ENCODE measurements around the gene TMEM132D.
"Not testable (repeated sequence)": the region's sequence is repeated elsewhere in the genome, so short reads cannot be mapped to it uniquely, and the experiment has no call there.

TMEM132D gene

DNA sequence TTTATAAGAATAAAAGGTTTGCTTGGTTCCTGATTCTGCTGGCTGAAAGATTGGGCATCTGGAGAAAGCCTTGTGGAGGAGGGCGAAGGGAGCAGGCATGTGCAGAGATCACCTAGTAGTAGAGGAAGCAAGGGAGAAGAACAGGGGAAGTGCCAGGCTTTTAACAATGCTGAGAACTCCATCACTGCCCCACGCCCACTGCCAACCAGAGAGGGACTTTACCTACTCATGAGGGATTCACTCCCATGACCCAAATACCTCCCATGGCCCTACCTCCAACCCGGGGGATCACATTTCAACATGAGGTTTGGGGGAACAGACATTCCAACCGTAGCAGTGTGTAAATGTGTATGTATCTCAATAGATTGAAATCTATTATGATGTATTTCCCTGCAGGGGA, 690.3 kb downstream of the TMEM132D start:
- no peak for DNase-seq

DNA sequence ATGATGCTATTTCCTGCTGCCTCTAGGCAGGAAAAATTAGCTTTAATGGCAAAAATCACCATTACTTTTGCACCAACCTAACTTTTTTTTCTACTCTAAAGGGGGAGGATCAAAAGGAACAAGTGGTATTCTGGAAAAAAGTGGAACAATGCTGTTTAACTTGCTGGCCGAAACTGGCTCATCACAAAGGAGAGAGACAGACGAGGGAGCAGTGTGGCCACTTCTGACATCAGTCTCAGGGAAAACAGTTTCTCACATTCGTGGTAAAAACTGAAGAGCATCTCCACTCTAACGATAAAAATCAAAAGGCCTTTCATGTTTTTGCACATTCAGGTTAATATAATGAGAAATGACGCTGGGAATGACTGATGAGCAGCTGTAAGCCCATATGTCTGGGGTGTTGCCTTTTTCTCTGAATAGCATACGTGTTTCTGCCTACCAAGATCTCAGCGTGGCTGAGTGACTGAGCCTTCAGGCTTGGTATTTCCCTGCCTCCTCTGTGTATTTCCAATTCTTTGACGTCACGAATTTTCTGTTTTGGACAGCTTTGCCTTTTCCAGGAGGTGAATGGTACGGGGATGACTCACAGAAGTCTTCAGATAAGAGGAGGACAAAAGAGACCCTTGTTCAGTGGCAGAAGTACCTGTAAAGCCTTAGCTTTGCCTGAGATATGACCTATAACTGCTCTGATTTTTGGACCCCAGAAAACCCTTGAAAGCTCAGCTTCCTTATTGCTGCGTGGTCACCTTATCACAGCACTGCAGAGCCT, 691.8 kb downstream of the TMEM132D start:
- DNase-seq = peak; percentile 82

DNA sequence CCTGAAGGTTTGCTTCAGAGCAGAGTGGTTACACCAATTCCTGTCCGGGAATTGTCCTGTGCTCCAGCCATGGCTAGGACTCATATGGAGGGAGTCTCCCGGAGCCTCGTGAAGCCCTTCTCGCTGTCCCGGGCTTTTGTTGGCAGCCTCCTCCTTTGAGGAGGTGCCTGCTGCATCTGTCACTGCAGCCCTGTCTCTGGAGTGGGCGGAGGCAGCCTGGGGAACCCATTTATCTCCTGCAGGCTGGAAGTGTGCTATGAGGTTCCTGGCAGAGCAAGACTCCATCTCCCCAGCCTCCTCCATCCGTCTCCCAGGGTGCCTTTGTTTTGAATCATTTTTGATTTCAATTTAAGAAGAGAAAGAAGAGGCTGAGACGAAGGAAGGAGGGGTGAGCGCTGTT, 695.3 kb downstream of the TMEM132D start:
- DNase-seq = no peak

DNA sequence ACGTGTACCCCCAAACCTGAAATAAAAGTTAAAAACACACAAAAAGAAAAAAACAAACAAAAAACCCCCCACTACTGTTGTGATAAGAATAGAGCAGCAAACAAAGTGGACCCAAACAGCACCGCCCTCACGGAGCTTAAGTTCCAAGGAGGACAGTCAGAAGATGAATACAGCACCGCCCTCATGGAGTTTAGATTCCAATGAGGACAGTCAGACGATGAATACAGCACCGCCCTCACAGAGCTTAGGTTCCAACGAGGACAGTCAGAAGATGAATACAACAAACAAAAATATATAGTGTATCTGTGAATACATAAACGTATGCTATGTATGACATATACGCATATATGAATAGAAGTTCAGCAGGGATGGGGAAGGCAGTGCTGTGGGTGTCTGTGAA, 696.7 kb downstream of the TMEM132D start:
- no peak for DNase-seq

DNA sequence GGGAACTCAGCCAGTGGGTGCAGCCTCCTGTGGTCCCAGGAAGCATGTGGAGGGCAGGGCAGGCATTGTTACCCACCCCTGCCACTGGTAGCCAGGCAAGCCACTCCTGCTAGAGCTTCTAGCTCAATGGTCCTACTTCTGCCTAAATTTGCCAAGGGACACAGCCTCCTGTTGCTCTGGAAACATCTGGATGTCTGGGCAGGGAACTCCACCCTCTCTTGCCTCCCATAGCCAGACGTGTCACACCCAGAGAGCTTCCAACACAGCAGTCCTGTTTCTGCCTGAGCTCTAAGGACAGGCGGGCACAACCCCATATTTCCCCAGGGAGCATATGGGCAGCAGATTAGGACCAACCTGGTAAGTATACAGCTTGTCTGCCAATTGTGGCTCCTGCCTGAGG, 700.4 kb downstream of the TMEM132D start:
- DNase-seq = no peak

DNA sequence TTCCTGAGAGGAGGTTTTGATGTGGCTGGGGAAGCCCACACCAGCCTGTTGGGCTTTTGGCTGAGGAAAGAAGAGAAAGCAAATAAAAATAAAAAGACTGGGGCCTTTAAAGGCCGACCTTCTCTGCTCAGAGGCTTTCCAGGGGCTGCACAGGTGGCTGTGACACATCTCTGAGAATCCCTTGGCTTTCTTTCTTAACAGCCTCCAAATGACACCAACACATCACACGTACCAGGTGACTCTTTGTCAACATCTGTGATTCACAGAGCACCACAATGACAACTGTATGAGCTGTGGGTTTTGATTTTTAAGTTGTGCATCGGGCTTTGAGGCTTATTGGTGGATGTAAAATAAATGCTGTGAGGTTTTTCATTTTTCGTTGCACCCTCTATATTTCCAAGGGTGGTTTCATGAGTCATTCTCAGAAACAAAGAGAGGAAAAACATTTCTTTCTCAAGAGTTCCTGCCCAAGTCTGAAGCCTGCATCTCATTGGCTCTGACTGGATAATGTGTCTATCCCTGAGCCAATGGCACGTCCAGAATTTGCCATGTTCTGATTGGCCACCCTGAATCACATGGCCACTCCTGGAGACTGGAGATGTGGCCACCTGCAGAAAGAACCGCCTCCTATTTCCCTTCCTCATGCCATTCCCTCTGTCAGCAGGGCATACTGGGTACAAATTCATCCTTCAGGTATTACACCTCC, 701.6 kb downstream of the TMEM132D start:
- no peak for DNase-seq

DNA sequence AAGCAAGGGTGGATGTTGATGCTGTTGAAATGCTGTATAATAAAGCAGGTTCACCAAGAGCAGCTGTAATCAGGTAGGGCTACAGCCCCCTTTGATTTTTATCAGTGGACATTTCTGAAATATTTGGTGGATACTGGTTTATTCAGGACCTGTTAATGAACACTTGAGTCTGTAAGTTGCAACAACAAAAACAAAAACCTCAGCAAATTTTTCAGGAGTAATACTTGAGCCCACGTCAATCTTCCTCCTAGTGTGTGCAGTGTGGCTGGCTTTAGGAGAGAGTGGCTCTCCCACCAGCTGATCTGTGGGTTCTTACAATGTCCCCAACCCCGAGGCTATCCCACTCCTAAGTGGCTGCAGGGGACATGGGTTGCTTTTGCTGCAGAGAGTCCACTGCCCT, 702.8 kb downstream of the TMEM132D start:
- no peak for DNase-seq

DNA sequence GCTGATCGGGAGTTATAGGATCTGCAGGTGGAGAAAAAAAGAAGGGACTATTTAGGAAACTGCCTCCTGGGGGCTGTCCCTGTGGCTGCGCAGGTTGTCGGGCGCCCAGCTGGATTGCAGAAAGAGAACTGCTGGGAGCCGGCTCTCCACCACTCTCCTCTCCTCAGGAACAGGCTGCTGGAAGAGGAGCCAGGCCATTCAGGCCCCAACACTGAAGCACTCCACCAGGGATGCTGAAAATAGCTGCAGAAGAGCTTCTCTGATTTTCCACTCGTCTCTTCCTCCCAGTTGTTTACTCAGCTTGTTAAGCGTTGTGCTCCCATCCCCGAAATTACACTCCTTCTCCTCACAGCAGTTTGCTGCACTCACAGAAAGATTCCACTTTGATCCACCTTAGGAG, 703.2 kb downstream of the TMEM132D start:
- no peak for DNase-seq

DNA sequence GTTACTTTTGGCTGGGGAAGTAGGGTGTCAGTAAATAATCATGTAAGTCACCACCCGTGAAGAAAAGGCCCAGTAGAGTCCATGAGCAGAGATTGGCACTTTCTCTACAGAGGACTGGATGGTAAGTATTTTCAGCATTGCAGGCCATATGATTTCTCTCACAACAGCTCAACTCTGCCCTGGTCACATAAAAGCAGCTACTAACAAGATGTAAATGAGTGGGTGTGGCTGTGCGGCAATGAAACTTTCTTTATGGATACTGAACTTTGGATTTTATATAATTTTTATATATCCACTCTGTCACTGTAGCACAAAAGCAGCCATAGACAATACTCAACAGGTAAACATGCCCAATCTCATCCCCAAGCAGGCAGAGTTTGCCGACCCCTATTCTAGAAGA, 706.9 kb downstream of the TMEM132D start:
- no peak for DNase-seq

DNA sequence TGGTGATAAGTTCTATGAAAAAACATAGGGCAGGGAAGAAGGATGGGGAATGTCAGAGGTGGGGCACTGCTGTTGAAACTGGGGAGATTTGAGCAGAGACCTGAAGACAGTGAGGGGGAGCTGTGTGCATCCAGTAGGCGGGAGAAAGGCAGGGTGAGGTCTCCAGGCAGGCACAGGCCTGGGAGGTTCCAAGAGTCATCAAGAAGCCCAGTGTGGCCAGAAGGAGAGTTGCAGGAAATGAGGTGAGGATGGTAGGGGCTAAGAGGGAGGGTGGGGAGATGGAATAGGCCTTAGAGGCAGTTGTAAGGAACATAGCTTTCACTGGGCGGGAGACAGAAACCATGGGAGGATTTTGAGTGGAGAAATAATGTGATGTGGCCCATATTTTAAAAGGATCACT, 708.7 kb downstream of the TMEM132D start:
- DNase-seq = no peak

DNA sequence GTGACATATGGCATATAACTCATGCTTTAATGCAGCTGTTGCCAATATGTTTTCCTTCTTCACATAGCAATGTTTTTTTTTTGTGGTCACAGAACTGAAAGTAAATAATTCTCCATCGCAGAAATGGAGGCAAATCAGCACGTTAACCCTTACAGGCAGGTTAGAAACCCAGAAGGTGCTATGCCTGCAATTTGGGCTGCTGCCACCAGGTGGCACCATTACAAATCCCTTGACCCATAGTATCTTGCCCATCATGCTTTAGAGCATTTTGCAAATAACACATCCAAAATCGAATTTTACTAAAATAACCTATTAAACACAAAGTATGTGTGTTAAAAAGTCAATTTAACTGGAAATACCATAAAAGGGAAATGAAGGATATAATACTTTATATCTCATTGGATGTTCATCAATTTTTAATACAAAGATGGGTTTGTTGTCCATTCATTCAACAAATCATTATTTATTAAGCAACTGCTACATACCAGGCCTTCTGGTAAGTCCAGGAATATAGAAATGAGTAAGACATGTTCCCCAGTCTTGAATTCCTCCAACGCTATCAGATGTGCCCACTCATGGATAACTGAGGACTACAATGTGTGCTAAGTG, 710.5 kb downstream of the TMEM132D start:
- no peak for DNase-seq

DNA sequence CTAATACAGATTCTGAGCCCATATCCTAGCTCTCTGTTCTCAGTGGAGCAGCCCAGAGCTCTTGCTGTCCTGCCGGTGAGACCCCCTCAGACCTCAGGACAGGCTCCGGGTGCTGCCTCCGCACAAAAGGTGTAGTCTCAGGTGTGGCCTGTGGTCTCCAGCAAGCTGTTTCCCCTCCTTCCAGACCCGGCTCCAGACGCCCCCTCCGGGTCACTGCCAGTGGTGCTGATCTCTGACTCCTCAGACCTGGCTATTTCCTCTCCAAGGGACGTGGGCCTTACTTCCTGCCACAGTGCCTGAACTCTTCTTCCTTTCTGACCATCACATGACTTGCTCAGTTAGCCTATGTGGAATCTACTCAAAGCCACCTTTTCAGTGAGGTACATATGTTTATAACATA, 713.0 kb downstream of the TMEM132D start:
- peak; percentile 92 for DNase-seq

DNA sequence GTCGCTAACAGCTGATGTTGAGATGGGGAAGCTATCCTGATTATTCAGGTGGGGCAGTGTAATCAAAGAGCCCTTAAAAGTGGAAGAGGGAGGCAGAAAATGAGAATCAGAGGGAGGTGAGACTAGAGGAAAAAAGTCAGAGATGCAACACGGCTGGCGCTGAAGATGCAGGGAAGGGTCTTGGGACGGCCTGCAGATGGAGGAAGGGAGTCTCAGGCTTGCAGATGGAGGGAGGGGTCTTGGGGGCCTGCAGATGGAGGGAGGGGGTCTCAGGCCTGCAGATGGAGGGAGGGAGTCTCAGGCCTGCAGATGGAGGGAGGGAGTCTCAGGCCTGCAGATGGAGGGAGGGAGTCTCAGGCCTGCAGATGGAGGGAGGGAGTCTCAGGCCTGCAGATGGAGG, 713.9 kb downstream of the TMEM132D start:
- DNase-seq = not testable (repeated sequence)

DNA sequence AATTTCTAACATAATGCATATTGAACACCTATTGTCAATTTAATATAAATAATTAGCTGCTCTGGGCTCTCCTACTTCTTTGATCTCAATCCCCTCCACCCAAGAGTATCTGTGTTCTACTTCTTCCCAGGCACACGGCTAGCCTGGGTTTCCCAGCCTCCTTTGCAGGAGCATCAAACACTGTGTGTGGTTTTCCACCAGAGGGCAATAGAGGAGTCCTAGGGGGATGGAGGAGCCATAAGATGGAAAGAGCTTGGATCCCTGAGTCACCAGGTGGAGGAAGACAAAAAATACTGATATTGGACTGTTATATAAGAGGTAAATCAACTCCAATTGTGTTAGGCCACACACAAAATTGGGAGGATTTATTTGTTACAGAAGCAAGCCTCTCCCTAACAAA, 716.9 kb downstream of the TMEM132D start:
- no peak for DNase-seq

DNA sequence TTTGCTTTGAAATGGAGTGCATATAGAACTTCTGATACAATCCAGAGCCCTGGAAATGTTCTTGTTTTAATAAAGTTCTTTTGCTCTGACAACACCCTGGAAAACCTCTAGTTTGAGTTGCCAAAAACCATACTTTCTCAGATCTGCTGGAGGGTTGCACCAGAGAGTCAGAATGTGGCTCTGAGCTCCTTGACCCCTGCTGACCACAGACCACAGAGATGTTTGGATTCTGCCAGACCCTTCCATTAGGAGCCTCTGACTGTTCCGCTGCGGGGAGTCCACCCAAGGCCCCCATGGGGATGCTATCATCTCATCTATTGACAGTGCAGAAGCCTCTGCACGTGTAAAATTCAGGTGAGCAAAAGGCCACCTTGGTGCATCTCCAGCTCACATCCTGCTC, 718.0 kb downstream of the TMEM132D start:
- peak; percentile 75 for DNase-seq

DNA sequence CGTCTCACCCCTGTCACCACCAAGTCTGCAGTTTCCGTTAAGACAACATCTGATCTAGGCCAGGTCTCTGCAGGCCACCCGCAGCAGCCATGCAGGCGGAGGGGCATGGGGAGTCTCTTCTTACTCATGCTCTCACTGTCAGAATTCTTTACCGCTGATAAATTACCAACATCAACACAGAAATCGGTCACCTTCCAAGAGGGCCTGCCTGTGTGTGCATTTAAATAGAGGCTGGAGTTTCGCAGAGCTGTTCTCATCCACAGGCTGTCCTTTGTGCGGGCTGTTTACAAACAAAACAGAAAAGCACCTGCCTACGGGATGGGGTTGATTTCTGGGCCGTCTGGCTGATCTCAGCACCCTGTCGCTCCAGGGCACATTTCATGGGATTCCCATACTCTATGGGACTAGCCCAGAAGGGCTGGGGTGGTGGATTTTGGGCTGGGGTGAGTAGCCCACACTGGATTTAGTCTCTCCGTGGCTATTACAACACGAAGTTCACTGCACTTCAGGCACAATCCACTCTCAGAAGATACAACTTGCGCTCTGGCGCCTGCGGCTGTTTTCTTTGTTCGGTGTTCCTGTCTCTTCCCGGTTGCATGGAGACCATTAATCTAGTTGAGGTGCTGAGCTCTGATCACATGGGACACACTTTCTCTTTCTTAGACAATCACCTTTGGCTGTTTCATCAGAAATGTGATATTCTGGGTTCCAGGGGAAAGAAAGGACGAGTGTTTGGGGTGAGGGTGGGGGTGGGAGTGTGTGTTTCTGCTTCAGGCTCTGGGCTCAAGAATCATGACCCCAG, 719.5 kb downstream of the TMEM132D start:
- peak; percentile 85 for DNase-seq

DNA sequence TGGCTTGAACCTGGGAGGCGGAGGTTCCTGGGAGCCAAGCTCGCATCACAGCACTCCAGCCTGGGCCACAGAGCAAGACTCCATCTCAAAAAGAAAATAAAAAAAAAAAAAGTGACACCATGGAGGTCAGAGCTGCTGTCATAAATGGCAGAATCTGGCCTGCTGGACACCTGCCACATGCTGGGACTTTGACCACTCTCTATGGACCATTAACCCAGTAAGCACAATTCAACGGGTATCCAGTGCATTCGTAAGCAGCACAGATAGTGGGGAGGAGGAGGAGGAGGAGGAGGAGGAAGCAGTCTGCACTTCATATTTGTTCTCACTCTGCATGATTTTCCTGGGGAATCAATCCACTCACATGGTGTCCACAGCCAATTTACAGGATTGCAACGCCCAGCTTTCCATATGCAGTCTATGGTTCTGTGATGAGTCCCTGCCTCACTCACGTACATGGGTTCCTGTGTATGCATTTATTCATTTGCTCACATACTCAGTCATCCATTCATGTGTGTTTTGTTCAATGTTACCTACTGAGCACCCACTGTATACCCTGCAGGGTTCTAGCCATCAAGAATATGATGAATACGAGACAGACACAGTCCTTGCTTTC, 723.8 kb downstream of the TMEM132D start:
- no peak for DNase-seq

DNA sequence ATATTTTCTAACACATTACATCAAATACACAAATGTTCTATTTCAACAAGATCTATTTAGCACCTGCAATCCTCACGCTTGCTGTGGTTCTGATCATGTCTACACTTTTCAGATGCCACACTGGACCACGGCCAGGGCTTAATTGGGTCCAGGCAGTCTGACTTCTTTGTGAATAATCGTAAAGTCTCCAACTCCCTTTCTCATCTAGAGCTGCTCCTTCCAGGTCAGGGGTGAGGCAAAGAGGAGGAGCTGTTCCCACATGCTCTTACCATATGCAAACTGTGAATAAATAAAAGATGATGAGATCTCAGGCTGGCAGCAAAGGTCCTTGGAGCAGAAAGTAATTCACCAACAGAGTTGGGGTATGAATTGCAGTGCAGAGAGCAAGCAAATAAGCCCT, 733.9 kb downstream of the TMEM132D start:
- no peak for DNase-seq

DNA sequence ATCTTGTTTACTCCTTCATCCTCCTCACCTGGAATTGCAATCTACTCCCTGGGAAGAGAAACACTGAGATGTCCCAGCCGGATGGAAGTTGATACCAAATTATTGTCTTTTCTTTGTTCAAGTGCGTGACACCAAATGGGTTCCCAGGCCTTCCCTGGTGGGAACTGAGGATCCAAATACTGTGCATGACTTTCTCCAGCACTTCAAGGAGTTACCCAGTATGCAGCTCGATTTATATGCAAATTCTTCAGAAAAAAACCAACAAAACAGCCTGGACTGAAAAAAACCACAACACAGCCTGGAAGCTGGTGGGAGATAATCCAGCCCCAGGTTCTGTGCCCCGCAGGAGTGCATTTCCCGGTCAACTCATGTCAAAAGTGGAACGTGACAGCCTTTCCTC, 740.0 kb downstream of the TMEM132D start:
- DNase-seq = no peak

DNA sequence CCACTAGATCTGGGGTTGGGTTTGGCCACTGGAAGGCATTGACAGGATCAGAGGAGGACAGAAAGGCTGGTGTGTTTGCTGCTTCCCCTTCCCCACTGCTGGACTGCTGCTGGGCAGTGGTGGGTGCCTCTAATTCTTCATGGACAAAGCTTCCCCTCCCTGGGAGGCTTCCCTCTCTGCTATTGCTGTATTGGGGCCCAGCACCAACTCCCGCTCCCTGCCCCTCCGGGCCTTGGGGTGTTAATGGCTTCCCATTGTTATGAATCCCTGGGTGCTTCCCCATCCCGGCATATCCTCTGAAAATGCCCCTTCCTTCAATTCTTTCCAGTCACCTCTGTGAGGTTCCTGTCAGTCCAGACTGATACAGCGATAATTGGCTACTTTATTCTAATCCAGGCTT, 740.4 kb downstream of the TMEM132D start:
- DNase-seq = no peak

DNA sequence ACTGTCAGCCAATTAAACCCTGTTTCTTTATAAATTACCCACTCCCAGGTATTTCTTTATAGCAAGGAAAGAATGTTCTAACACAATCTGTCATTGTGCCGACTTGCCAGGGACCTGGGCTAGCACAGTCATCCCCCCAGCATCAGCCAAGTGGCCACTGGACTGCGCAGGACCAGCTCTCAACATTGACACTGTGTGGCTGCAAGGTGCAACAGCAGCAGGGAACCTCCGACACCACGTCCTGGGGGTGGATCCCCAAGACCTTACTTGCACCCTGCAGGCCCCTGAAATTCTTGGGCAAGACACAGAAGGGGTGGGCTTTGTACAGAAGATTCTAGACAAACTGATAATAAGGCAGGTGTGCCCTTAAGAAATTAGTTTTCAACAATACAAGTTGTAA, 741.0 kb downstream of the TMEM132D start:
- DNase-seq = no peak

DNA sequence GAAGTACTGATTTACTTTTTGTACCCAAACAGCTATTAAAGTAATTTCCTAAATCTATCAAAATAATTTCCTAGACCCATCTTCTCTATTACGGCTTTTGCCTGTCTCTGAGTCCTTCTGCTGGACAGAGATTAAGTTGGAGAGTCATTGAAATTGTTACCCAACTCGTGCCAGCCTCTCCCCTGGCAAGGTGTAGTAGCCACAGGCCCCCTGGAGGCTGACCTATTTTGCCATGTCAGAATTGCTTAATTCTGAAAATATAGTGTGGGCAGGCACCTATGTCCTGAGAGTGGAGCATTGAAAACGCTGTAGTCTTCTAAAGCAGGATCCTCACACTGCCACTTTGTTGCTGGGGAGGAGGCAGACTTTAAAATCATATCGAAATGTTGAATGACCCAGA, 742.3 kb downstream of the TMEM132D start:
- DNase-seq = no peak

DNA sequence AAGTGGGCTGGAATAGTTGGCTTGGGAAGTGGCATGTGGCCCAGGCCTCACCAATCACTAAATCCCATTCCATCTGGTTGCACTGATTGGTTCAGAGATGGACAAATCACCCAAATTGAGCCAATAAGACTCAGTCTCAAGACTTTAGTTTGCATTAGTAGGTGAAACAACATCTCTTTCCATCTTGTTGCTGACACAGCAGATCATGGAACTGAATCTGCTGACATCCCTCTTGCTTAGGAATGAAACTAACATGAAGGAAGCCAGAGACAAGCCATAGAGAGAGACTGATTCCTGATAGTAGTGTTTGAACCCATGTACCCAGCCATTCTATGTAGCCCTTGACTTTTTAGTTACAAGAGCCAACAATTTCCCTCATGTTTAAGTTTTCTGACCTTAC, 743.5 kb downstream of the TMEM132D start:
- DNase-seq = no peak

All from islet precursor cell (in vitro differentiated cells).